SK-N-SH (cell line): ENCODE measurements around the gene NIPAL1. TPM values are rescaled to one million over a fixed set of nuclear protein-coding genes. Genes with fewer than 3 reads are reported as not detected.

Experiments
- CTCF ChIA-PET: fragments of 300-600, 350-600 bp; formaldehyde crosslinking; extraction: SDS; loops from one replicate; lab custom pipeline; 2021; lab: Yijun Ruan, JAX
- POLR2A ChIA-PET: fragments of 350-600 bp; sonication (Branson Sonifier 250); formaldehyde crosslinking; extraction: SDS; loops from one replicate; lab custom pipeline; 2020; ENCODE audit warnings: antibody characterized with exemption, inconsistent platforms; lab: Yijun Ruan, JAX
- DNase-seq: peaks from one replicate; pipeline ENCODE4 v3.0.0; 2012
- H2AFZ ChIP-seq: fragments of 200-600 bp; sonication (generic); 2 replicates; pipeline ENCODE4 v1.8.1; 2016; ENCODE audit warnings: antibody characterized with exemption, mild to moderate bottlenecking, low read depth
- H3F3A ChIP-seq: fragments of 200-600 bp; sonication (generic); replicated peaks from 2 replicates; pipeline ENCODE3; 2016; ENCODE audit warnings: antibody characterized with exemption, mild to moderate bottlenecking; ENCODE audit not compliant: insufficient read depth
- H3K27ac ChIP-seq, 2 experiments: fragments of 200-500 bp in 1 of 2; fragments of 200-600 bp in 1 of 2; sonication (Bioruptor generic) in 1 of 2; sonication (generic), shearing (Covaris generic) in 1 of 2; 2 replicates each; pipeline versions ENCODE4 v1.5.1 to v1.6.1; 2014 to 2016; ENCODE audit warnings: low read depth in 2 of 2, inconsistent platforms in 1 of 2, low read length in 1 of 2, mild to moderate bottlenecking in 1 of 2, mixed read lengths in 1 of 2
- H3K27me3 ChIP-seq: fragments of 200-600 bp; sonication (generic), shearing (Covaris generic); 2 replicates; pipeline ENCODE4 v1.6.1; 2016; ENCODE audit warnings: mixed run types; ENCODE audit not compliant: insufficient read depth
- H3K36me3 ChIP-seq, 2 experiments: fragments of 200-500 bp in 1 of 2; fragments of 200-600 bp in 1 of 2; sonication (Bioruptor generic) in 1 of 2; sonication (generic) in 1 of 2; replicated peaks in 1 of 2; 2 replicates each; pipeline versions ENCODE3 to v1.5.1; 2014 to 2016; ENCODE audit warnings: low read length in 1 of 2, mild to moderate bottlenecking in 1 of 2; ENCODE audit not compliant: insufficient read depth in 2 of 2, control insufficient read depth in 1 of 2
- H3K4me1 ChIP-seq, 2 experiments: fragments of 200-500 bp in 1 of 2; fragments of 200-600 bp in 1 of 2; sonication (Bioruptor generic) in 1 of 2; sonication (generic), shearing (Covaris generic) in 1 of 2; 2 replicates each; pipeline versions ENCODE4 v1.5.1 to v1.6.1; 2014 to 2016; ENCODE audit warnings: low read depth in 1 of 2, low read length in 1 of 2, mixed run types in 1 of 2; ENCODE audit not compliant: insufficient read depth in 2 of 2, control insufficient read depth in 1 of 2
- H3K4me2 ChIP-seq: fragments of 200-600 bp; sonication (generic), shearing (Covaris generic); 2 replicates; pipeline ENCODE4 v1.6.1; 2017; ENCODE audit warnings: mixed run types
- H3K4me3 ChIP-seq, 2 experiments: fragments of 200-500 bp in 1 of 2; fragments of 200-600 bp in 1 of 2; sonication (Bioruptor generic) in 1 of 2; sonication (generic), shearing (Covaris generic) in 1 of 2; 2 replicates each; pipeline versions ENCODE4 v1.5.1 to v1.8.1; 2014 to 2016; ENCODE audit warnings: low read depth in 2 of 2, inconsistent platforms in 1 of 2, low read length in 1 of 2, mild to moderate bottlenecking in 1 of 2, mixed read lengths in 1 of 2, moderate library complexity in 1 of 2
- H3K79me2 ChIP-seq: fragments of 200-600 bp; sonication (generic); 2 replicates; pipeline ENCODE4 v1.8.1; 2017; ENCODE audit warnings: mild to moderate bottlenecking; ENCODE audit not compliant: insufficient read depth
- H3K9ac ChIP-seq: fragments of 200-600 bp; sonication (generic); 2 replicates; pipeline ENCODE4 v1.6.1; 2017; ENCODE audit warnings: mixed run types
- H3K9me2 ChIP-seq: fragments of 200-600 bp; sonication (generic); 2 replicates; pipeline ENCODE4 v1.6.1; 2017; ENCODE audit warnings: mixed run types
- H3K9me3 ChIP-seq: fragments of 200-600 bp; sonication (generic); 2 replicates; pipeline ENCODE4 v1.6.1; 2017; ENCODE audit warnings: mixed run types, mild to moderate bottlenecking, moderate library complexity
- H4K20me1 ChIP-seq: fragments of 200-600 bp; sonication (generic); 2 replicates; pipeline ENCODE4 v1.6.1; 2017; ENCODE audit warnings: mild to moderate bottlenecking, mixed run types; ENCODE audit not compliant: insufficient read depth
- CHD2 ChIP-seq: fragments of 150-350 bp; IDR thresholded peaks from 2 replicates; pipeline ENCODE4 v1.6.1; 2018; ENCODE audit warnings: low read length; ENCODE audit not compliant: partially characterized antibody
- CTCF ChIP-seq: fragments of 200-600 bp; sonication (generic); IDR thresholded peaks from 2 replicates; pipeline ENCODE4 v1.6.1; 2017; ENCODE audit warnings: antibody characterized with exemption, mild to moderate bottlenecking, moderate library complexity
- ELF1 ChIP-seq: IDR thresholded peaks from 2 replicates; pipeline ENCODE4 v1.4.0; 2012
- EP300 ChIP-seq, 2 experiments: IDR thresholded peaks; 2 replicates each; pipeline versions ENCODE4 v1.4.0 to v1.6.1; 2012; ENCODE audit warnings: borderline replicate concordance in 1 of 2, low read depth in 1 of 2, low read length in 1 of 2
- EZH2phosphoT487 ChIP-seq: fragments of 200-600 bp; sonication (generic); IDR thresholded peaks from 2 replicates; pipeline ENCODE4 v1.6.1; 2017; ENCODE audit warnings: low read depth, mixed run types, mild to moderate bottlenecking, antibody characterized with exemption, moderate library complexity, borderline replicate concordance
- MAX ChIP-seq: IDR thresholded peaks from 2 replicates; pipeline ENCODE4 v1.4.0; 2012; ENCODE audit warnings: low read depth
- MEF2A ChIP-seq: IDR thresholded peaks from 2 replicates; pipeline ENCODE4 v1.4.0; 2012; ENCODE audit warnings: low read depth, borderline replicate concordance
- MXI1 ChIP-seq: IDR thresholded peaks from 2 replicates; pipeline ENCODE4 v1.6.1; 2012; ENCODE audit warnings: mild to moderate bottlenecking, low read depth, low read length, improper control_type of control experiment
- NFIC ChIP-seq: IDR thresholded peaks from 2 replicates; pipeline ENCODE4 v1.4.0; 2012; ENCODE audit warnings: borderline replicate concordance
- NRF1 ChIP-seq: IDR thresholded peaks from 2 replicates; pipeline ENCODE4 v1.6.1; 2012; ENCODE audit warnings: low read depth, mild to moderate bottlenecking, low read length
- PBX3 ChIP-seq: IDR thresholded peaks from 2 replicates; pipeline ENCODE4; 2012
- POLR2AphosphoS5 ChIP-seq: IDR thresholded peaks from 2 replicates; pipeline ENCODE4 v1.6.1; 2012; ENCODE audit warnings: low read depth, low read length
- RAD21 ChIP-seq: IDR thresholded peaks from 2 replicates; pipeline ENCODE4 v1.6.1; 2012; ENCODE audit warnings: mild to moderate bottlenecking, low read length
- RCOR1 ChIP-seq: fragments of 150-350 bp; IDR thresholded peaks from 2 replicates; pipeline ENCODE4 v1.6.1; 2017; ENCODE audit warnings: antibody characterized with exemption, low read length
- REST ChIP-seq: IDR thresholded peaks from 2 replicates; pipeline ENCODE4 v1.6.1; 2012; ENCODE audit warnings: mild to moderate bottlenecking, low read depth, low read length, moderate library complexity
- RFX5 ChIP-seq: IDR thresholded peaks from 2 replicates; pipeline ENCODE4 v1.6.1; 2012; ENCODE audit warnings: mild to moderate bottlenecking, improper control_type of control experiment, low read length
- RXRA ChIP-seq: IDR thresholded peaks from 2 replicates; pipeline ENCODE4 v1.4.0; 2012; ENCODE audit warnings: low read depth, mild to moderate bottlenecking, borderline replicate concordance
- TCF12 ChIP-seq: IDR thresholded peaks from 2 replicates; pipeline ENCODE4 v1.4.0; 2012
- USF1 ChIP-seq: IDR thresholded peaks from 2 replicates; pipeline ENCODE4 v1.4.0; 2012; ENCODE audit warnings: low read depth, borderline replicate concordance
- USF2 ChIP-seq: fragments of 150-350 bp; IDR thresholded peaks from 2 replicates; pipeline ENCODE4 v1.6.1; 2017; ENCODE audit warnings: antibody characterized with exemption, low read length, low read depth, borderline replicate concordance
- WGBS: methylation state at CpG from one replicate; pipeline ENCODE4 v1.1.6; 2017; ENCODE audit warnings: low lambda C conversion rate; 5-methylcytosine and 5-hydroxymethylcytosine counted together
- polyA plus RNA-seq, 3 experiments: library from polyadenylated mRNA; depleted of rRNA; stranded (reverse); fragments of >200 nt; gene quantifications; 2 replicates each; pipeline ENCODE4 v1.2.3, GENCODE V29; 2012

Gene NIPAL1
- polyA plus RNA-seq, 1 of the 3 experiments (the other 2 are of a cell fraction), result 1.8 TPM

- CTCF ChIA-PET, result interaction anchor here (1.3 to 2.7 kb wide), 3 partner anchors 13 to 39 kb away, joined by 3 to 11 read pairs (median 6); no protein-coding TSS in a partner anchor
- H3K27me3 ChIP-seq, result no peaks in the 10 kb centered on the region
- POLR2A ChIA-PET, result no interaction called here
- no peak overlapping the region for H3K27ac ChIP-seq
- WGBS, result 48% methylated on average over 3 of the region's 3 CpGs
- H3K4me2 ChIP-seq, result no peak overlapping the region
- H3K9ac ChIP-seq, result no peak overlapping the region
- H3K36me3 ChIP-seq, result no peaks in the 10 kb centered on the region
- H3K4me3 ChIP-seq, result no peak overlapping the region
- DNase-seq, result no peak
- no peaks in the 10 kb centered on the region for H3K79me2 ChIP-seq
- peaks cover 0 to 8% of the 10 kb centered on the region in 2 experiments; a peak in 1 of 4 replicates for H3K4me1 ChIP-seq
- no peaks in the 10 kb centered on the region for H3K9me3 ChIP-seq
- H4K20me1 ChIP-seq, result no peaks in the 10 kb centered on the region
- no peak for TF ChIP-seq CHD2
- TF ChIP-seq ELF1, result no peak
- TF ChIP-seq MEF2A, result no peak
- TF ChIP-seq CTCF, result no peak
- TF ChIP-seq EP300 (IDR thresholded peaks at IDR 0.05; ENCODE audit: borderline replicate concordance in 1 of 2, low read depth in 1 of 2, low read length in 1 of 2), result no peak
- H2AFZ ChIP-seq, result 0 out of 2 replicates have a peak overlapping the region, but pooled peaks have one; percentile 41
- H3K9me2 ChIP-seq, result no peaks in the 10 kb centered on the region
- H3F3A ChIP-seq, result no peaks in the 10 kb centered on the region
Measured at GRCh38 chr4:48047421-48047844, 30.9 kb downstream of the NIPAL1 start.

GRCh38 chr4:48047896-48048295 lies 31.3 kb downstream of the NIPAL1 start:
- no peaks in the 10 kb centered on the region for H3K36me3 ChIP-seq
- H3K9me2 ChIP-seq, result no peaks in the 10 kb centered on the region
- no peaks in the 10 kb centered on the region for H4K20me1 ChIP-seq
- no peak overlapping the region for H3K4me2 ChIP-seq
- no peaks in the 10 kb centered on the region for H3K79me2 ChIP-seq
- peak; percentile 8 for DNase-seq
- H3K27me3 ChIP-seq, result no peaks in the 10 kb centered on the region
- no peak overlapping the region for H3K27ac ChIP-seq
- H3K4me3 ChIP-seq, result no peak overlapping the region
- 100% methylated on average over 1 of the region's 1 CpG for WGBS
- no peak overlapping the region for H3K9ac ChIP-seq
- POLR2A ChIA-PET, result no interaction called here
- no peak overlapping the region for H2AFZ ChIP-seq
- TF ChIP-seq RXRA (no peak), TCF12 (no peak), USF1 (no peak), REST (no peak), MAX (no peak), EP300 (IDR thresholded peaks at IDR 0.05; ENCODE audit: borderline replicate concordance in 1 of 2, low read depth in 1 of 2, low read length in 1 of 2) (no peak), PBX3 (no peak), RCOR1 (no peak), USF2 (no peak), MXI1 (no peak), RFX5 (no peak), POLR2AphosphoS5 (no peak), NFIC (no peak), EZH2phosphoT487 (no peak), RAD21 (no peak), CHD2 (no peak), NRF1 (no peak)
- TF ChIP-seq, all 33 proteins: peak for 0
- H3K9me3 ChIP-seq, result no peaks in the 10 kb centered on the region
- H3K4me1 ChIP-seq, result peaks cover 0 to 8% of the 10 kb centered on the region in 2 experiments; a peak in 1 of 4 replicates
- CTCF ChIA-PET, result interaction anchor here (1.3 to 2.7 kb wide), 3 partner anchors 14 to 39 kb away, joined by 3 to 11 read pairs (median 6); no protein-coding TSS in a partner anchor
- H3F3A ChIP-seq, result no peaks in the 10 kb centered on the region
